HepG2 (cell line): ENCODE measurements around the gene ZC3H18. TPM values are rescaled to one million over a fixed set of nuclear protein-coding genes. Genes with fewer than 3 reads are reported as not detected.

Source experiments
- CENPX ChIP-seq: sonication (generic); formaldehyde crosslinking; IDR thresholded peaks from 2 replicates; pipeline ENCODE4 v1.9.0; 2021; ENCODE audit warnings: mild to moderate bottlenecking, missing genetic modification reagents, moderate library complexity
- ELF1 ChIP-seq: sonication (generic); formaldehyde crosslinking; IDR thresholded peaks from 2 replicates; pipeline ENCODE4 v1.4.0; 2020; ENCODE audit warnings: missing genetic modification reagents
- GPBP1L1 ChIP-seq: sonication (generic); formaldehyde crosslinking; IDR thresholded peaks from 2 replicates; pipeline ENCODE4 v1.5.0; 2020; ENCODE audit warnings: mild to moderate bottlenecking, missing genetic modification reagents
- HDAC1 ChIP-seq: sonication (generic); formaldehyde crosslinking; IDR thresholded peaks from 2 replicates; pipeline ENCODE4 v1.5.1; 2020; ENCODE audit warnings: mild to moderate bottlenecking, missing genetic modification reagents
- HNF1A ChIP-seq, 2 experiments: sonication (generic) in 1 of 2; formaldehyde crosslinking in 1 of 2; IDR thresholded peaks; 2 replicates each; pipeline versions ENCODE4 v1.4.0 to v1.6.1; 2016 to 2020; ENCODE audit warnings: borderline replicate concordance in 1 of 2, low read depth in 1 of 2, mild to moderate bottlenecking in 1 of 2, missing genetic modification reagents in 1 of 2
- HOXA7 ChIP-seq: sonication (generic); formaldehyde crosslinking; IDR thresholded peaks from 2 replicates; pipeline ENCODE4 v1.8.1; 2022; ENCODE audit warnings: mild to moderate bottlenecking, missing genetic modification reagents, moderate library complexity
- MTF1 ChIP-seq: sonication (generic); formaldehyde crosslinking; IDR thresholded peaks from 2 replicates; pipeline ENCODE4 v1.5.0; 2020; ENCODE audit warnings: missing genetic modification reagents
- SOX5 ChIP-seq: IDR thresholded peaks from 2 replicates; pipeline ENCODE4 v1.6.1; 2016; ENCODE audit warnings: borderline replicate concordance
- ZFP1 ChIP-seq: IDR thresholded peaks from 2 replicates; pipeline ENCODE4 v1.6.1; 2016
- ZNF138 ChIP-seq: sonication (generic); formaldehyde crosslinking; IDR thresholded peaks from 2 replicates; pipeline ENCODE4 v1.5.0; 2020; ENCODE audit warnings: mild to moderate bottlenecking, low read depth, missing genetic modification reagents
- ZNF256 ChIP-seq: sonication (generic); formaldehyde crosslinking; conservative IDR thresholded peaks from 2 replicates; pipeline ENCODE4 v1.4.0; 2020; ENCODE audit warnings: missing genetic modification reagents
- ZNF282 ChIP-seq: fragments of 450-650 bp; IDR thresholded peaks from 2 replicates; pipeline ENCODE4 v1.6.1; 2018; ENCODE audit not compliant: partially characterized antibody
- ZNF333 ChIP-seq: sonication (generic); formaldehyde crosslinking; IDR thresholded peaks from 2 replicates; pipeline ENCODE4 v1.4.0; 2020; ENCODE audit warnings: mild to moderate bottlenecking, missing genetic modification reagents, borderline replicate concordance
- ZNF772 ChIP-seq: sonication (generic); formaldehyde crosslinking; IDR thresholded peaks from 2 replicates; pipeline ENCODE4 v1.5.0; 2020; ENCODE audit warnings: mild to moderate bottlenecking, missing genetic modification reagents
- ZSCAN25 ChIP-seq: sonication (generic); formaldehyde crosslinking; IDR thresholded peaks from 2 replicates; pipeline ENCODE4 v1.8.0; 2022; ENCODE audit warnings: mild to moderate bottlenecking, missing genetic modification reagents
- polyA plus RNA-seq, 8 experiments: library from polyadenylated mRNA; depleted of rRNA in 3 of 8; stranded (reverse) in 7 of 8; unstranded in 1 of 8; fragments of >200 nt; fragmentation: Illumina TruSeq in 4 of 8; extraction: Trizol in 4 of 8; gene quantifications; 2 replicates each; pipeline versions ENCODE4 v1.2.1 to v1.2.3, GENCODE V29; 2011 to 2016; ENCODE audit warnings: low read depth in 4 of 8, missing spikeins in 1 of 8, mixed read lengths in 1 of 8; ENCODE audit not compliant: insufficient read depth in 1 of 8
- total RNA-seq, 5 experiments: library from RNA; depleted of rRNA; stranded (reverse); fragments of >200 nt; fragmentation: Illumina TruSeq; extraction: Trizol; gene quantifications; 2 replicates each; pipeline ENCODE4 v1.2.3, GENCODE V29; 2016; ENCODE audit warnings: low read depth in 1 of 5
- TF ChIP-seq, protein P1 (sequence below): sonication (generic); formaldehyde crosslinking; IDR thresholded peaks from 2 replicates; pipeline ENCODE4 v1.5.0; 2020; ENCODE audit warnings: missing genetic modification reagents
- TF ChIP-seq, protein P2 (sequence below): sonication (generic); formaldehyde crosslinking; IDR thresholded peaks from 2 replicates; pipeline ENCODE4 v1.8.1; 2023; ENCODE audit warnings: mild to moderate bottlenecking, moderate library complexity, missing genetic modification reagents
- TF ChIP-seq, protein P3 (sequence below): sonication (generic); formaldehyde crosslinking; IDR thresholded peaks from 2 replicates; pipeline ENCODE4 v1.4.0; 2020; ENCODE audit warnings: mild to moderate bottlenecking, missing genetic modification reagents

Gene ZC3H18
- total and polyA plus RNA-seq, 2 of the 13 experiments (the other 11 are each of a cell fraction or from before 2014, with no cell fraction given), result 11.2 to 27.4 TPM

DNA sequence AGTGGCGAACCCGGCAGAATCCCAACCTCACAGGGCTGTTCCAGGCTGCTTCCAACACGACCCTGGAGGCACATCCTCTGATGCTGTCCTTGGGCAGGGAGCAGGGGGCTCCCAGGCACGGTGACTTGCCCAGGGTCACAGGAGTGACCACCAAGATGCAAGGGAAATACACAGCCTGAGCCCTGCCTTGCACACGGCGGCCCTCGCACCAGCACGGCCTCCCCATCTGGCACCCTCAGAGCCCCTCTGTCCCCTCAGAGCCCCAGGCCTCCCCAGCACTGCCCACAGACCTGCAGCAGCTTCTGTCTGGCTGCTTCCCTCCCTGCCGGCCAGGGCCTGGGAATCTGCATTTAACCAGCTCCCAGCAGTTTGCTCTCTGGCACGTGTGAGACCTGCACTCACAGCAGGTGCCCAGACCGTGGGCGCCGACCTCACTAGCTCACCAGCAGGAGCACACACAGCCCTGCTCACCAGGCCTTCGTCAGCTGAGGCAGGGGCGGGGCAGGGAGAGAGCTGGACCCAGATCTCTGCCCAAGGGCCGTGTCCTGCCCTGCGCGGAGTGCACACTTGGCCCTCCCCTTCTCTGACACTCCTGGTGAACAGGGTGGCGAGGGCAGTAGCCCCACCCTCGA lies 29.7 kb upstream of the ZC3H18 start (continued):
- TF ChIP-seq, protein P1, sequence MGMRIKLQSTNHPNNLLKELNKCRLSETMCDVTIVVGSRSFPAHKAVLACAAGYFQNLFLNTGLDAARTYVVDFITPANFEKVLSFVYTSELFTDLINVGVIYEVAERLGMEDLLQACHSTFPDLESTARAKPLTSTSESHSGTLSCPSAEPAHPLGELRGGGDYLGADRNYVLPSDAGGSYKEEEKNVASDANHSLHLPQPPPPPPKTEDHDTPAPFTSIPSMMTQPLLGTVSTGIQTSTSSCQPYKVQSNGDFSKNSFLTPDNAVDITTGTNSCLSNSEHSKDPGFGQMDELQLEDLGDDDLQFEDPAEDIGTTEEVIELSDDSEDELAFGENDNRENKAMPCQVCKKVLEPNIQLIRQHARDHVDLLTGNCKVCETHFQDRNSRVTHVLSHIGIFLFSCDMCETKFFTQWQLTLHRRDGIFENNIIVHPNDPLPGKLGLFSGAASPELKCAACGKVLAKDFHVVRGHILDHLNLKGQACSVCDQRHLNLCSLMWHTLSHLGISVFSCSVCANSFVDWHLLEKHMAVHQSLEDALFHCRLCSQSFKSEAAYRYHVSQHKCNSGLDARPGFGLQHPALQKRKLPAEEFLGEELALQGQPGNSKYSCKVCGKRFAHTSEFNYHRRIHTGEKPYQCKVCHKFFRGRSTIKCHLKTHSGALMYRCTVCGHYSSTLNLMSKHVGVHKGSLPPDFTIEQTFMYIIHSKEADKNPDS (CRISPR knock-in tag), result no peak
- peak; percentile 91 for TF ChIP-seq ZSCAN25 (CRISPR knock-in tag)
- TF ChIP-seq CENPX (CRISPR knock-in tag), result no peak
- no peak for TF ChIP-seq ZFP1 (CRISPR knock-in tag)
- TF ChIP-seq ZNF333 (CRISPR knock-in tag), result no peak
- TF ChIP-seq ELF1 (CRISPR knock-in tag), result no peak
- no peak for TF ChIP-seq ZNF256 (CRISPR knock-in tag)
- TF ChIP-seq SOX5, result no peak
- TF ChIP-seq ZNF282, result no peak
- TF ChIP-seq ZNF772 (CRISPR knock-in tag), result no peak
- TF ChIP-seq MTF1 (CRISPR knock-in tag), result no peak
- 0 out of 2 replicates have a peak, but pooled peaks have one; percentile 38 for TF ChIP-seq HOXA7
- TF ChIP-seq ZNF138, result no peak
- TF ChIP-seq HDAC1 (CRISPR knock-in tag), result no peak
- TF ChIP-seq, protein P2, sequence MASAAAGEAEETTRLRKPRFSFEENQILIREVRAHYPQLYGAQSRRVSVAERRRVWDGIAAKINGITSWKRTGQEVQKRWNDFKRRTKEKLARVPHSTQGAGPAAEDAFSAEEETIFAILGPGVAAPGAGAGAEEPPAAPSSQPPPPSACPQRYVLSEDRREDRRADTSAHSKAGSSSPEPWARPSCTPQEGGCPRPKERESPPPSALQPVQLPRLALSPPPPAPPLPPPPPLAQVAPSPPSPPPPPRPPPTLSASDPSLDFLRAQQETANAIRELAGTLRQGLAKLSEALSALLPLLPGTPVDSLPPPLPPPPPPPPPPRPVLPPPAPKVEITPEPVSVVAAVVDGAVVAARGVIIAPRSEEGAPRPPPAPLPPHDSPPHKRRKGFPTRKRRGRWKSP, result no peak
- TF ChIP-seq, protein P3, sequence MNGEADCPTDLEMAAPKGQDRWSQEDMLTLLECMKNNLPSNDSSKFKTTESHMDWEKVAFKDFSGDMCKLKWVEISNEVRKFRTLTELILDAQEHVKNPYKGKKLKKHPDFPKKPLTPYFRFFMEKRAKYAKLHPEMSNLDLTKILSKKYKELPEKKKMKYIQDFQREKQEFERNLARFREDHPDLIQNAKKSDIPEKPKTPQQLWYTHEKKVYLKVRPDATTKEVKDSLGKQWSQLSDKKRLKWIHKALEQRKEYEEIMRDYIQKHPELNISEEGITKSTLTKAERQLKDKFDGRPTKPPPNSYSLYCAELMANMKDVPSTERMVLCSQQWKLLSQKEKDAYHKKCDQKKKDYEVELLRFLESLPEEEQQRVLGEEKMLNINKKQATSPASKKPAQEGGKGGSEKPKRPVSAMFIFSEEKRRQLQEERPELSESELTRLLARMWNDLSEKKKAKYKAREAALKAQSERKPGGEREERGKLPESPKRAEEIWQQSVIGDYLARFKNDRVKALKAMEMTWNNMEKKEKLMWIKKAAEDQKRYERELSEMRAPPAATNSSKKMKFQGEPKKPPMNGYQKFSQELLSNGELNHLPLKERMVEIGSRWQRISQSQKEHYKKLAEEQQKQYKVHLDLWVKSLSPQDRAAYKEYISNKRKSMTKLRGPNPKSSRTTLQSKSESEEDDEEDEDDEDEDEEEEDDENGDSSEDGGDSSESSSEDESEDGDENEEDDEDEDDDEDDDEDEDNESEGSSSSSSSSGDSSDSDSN (CRISPR knock-in tag), result no peak; the same call in 1 of the 2 replicates
- TF ChIP-seq HNF1A (IDR thresholded peaks at IDR 0.05; ENCODE audit: low read depth), result no peak
- TF ChIP-seq HNF1A (CRISPR knock-in tag; IDR thresholded peaks at IDR 0.05; ENCODE audit: borderline replicate concordance), result no peak
- no peak for TF ChIP-seq GPBP1L1 (CRISPR knock-in tag)
